ENCODE results near the gene CFAP126. TPM values are rescaled to one million over a fixed set of nuclear protein-coding genes. Genes with fewer than 3 reads are reported as not detected.
"Not testable (repeated sequence)": the region's sequence is repeated elsewhere in the genome, so short reads cannot be mapped to it uniquely, and the experiment has no call there.

The CFAP126 gene
- total RNA-seq, 2 donors from 2014 or later: not detected

- TF ChIP-seq, protein P1, sequence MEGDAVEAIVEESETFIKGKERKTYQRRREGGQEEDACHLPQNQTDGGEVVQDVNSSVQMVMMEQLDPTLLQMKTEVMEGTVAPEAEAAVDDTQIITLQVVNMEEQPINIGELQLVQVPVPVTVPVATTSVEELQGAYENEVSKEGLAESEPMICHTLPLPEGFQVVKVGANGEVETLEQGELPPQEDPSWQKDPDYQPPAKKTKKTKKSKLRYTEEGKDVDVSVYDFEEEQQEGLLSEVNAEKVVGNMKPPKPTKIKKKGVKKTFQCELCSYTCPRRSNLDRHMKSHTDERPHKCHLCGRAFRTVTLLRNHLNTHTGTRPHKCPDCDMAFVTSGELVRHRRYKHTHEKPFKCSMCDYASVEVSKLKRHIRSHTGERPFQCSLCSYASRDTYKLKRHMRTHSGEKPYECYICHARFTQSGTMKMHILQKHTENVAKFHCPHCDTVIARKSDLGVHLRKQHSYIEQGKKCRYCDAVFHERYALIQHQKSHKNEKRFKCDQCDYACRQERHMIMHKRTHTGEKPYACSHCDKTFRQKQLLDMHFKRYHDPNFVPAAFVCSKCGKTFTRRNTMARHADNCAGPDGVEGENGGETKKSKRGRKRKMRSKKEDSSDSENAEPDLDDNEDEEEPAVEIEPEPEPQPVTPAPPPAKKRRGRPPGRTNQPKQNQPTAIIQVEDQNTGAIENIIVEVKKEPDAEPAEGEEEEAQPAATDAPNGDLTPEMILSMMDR (IDR thresholded peaks at IDR 0.05): no peak
- no peak overlapping the region for H3K4me3 ChIP-seq
- no peak overlapping the region for H3K9ac ChIP-seq (ENCODE audit: low read depth in 2 of 2, low read length in 2 of 2)
- no peaks in the 10 kb centered on the region for H3K27me3 ChIP-seq
- intact Hi-C loops (cut with DNase I): loop anchor here (10.0 kb wide), 1 partner anchor 133 kb away; the partner anchor contains the start of gene HSPA6
- DNase-seq: no peak
- H3K9me3 ChIP-seq: no peaks in the 10 kb centered on the region
- no peaks in the 10 kb centered on the region for H3K36me3 ChIP-seq
- H3K27ac ChIP-seq: no peak overlapping the region
- H3K4me1 ChIP-seq: no peaks in the 10 kb centered on the region
Observed at GRCh38 chr1:161391611-161392010, 23.9 kb upstream of the CFAP126 start.

GRCh38 chr1:161391136-161391535 lies 23.5 kb upstream of the CFAP126 start:
- H3K4me3 ChIP-seq; DNase-seq; H3K9me3 ChIP-seq; H3K36me3 ChIP-seq; H3K27ac ChIP-seq; H3K4me1 ChIP-seq; H3K27me3 ChIP-seq; H3K9ac ChIP-seq (ENCODE audit: low read depth in 2 of 2, low read length in 2 of 2): not testable (repeated sequence)
- intact Hi-C loops (cut with DNase I): loop anchor here (10.0 kb wide), 1 partner anchor 134 kb away; the partner anchor contains the start of gene HSPA6

DNA sequence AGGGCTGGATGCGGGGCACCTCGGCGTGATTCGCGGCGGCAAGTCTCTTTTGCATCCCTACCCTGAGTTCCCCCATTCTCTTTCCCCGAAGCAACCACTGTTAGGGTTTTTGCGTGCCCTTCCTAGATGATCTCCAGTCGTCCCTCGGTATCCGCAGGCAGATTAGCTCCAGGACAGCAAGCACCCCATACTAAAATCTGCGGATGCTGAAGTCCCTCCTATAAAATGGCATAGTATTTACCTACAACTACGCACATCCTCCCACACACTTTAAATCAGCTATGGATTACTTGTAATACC lies 22.8 kb upstream of the CFAP126 start:
- Histone ChIP-seq H3K4me1 (no peaks in the 10 kb centered on the region), H3K27me3 (no peaks in the 10 kb centered on the region), H3K27ac (peak overlapping the region; percentile 26), H3K9ac (ENCODE audit: low read depth in 2 of 2, low read length in 2 of 2) (peak overlapping the region; percentile 63 to 89), H3K4me3 (peak overlapping the region; percentile 54), H3K36me3 (no peaks in the 10 kb centered on the region), H3K9me3 (no peaks in the 10 kb centered on the region)
- no peak for DNase-seq
- intact Hi-C loops (cut with DNase I): loop anchor here (10.0 kb wide), 1 partner anchor 134 kb away; the partner anchor contains the start of gene HSPA6
- TF ChIP-seq, protein P1 (IDR thresholded peaks at IDR 0.05): no peak

DNA sequence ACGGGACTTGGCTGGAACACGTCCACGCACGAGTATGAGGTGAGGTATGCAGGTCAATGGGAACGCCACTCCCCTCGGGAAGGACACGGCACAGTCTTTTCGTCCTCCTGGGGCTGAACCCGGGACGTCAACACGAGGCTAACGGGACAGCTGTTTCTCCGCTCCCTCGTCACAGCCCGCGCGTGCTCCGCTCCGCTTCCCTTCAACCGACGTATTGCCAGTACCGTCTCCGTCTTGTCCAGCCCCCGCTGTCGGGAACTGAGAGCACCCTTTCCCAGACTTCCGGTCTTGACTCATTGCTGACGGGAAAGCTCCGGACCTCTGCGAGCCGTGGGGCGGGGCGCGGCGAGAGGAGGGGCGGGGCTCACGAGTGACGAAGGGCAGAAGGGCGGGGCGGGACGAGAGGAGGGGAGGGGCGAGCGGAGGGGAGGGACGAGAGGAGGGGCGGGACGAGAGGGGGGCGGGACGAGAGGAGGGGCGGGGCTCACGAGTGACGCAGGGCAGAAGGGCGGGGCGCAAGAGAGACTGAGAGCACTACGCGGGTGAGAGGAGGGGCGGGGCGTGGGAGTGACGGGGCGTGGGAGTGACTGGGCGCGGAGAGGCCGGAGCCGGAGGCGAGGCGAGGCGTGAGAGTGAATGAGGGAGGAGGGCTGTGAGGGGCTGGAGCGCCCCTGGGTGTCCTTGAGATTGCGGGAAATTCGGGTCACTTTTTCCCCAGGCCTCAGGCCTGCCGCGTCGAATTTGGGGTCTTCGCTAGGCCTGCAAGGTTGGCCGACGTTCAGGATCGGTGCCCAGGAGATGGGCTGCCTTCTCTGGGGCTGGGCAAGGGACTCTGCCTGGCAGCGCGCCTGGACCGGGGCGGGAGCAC lies 22.2 kb upstream of the CFAP126 start:
- peak overlapping the region; percentile 81 for H3K27ac ChIP-seq
- no peaks in the 10 kb centered on the region for H3K27me3 ChIP-seq
- peak; percentile 99 for DNase-seq
- no peaks in the 10 kb centered on the region for H3K36me3 ChIP-seq
- intact Hi-C loops (cut with DNase I): loop anchor here (10.0 kb wide), 2 partner anchors 135 to 195 kb away; partner anchors contain the start of genes ADAMTS4 and HSPA6
- peak overlapping the region; percentile 63 to 89 for H3K9ac ChIP-seq (ENCODE audit: low read depth in 2 of 2, low read length in 2 of 2)
- TF ChIP-seq, protein P1 (IDR thresholded peaks at IDR 0.05): no peak
- H3K9me3 ChIP-seq: no peaks in the 10 kb centered on the region
- no peaks in the 10 kb centered on the region for H3K4me1 ChIP-seq
- peak overlapping the region; percentile 54 for H3K4me3 ChIP-seq

- H3K9ac ChIP-seq (ENCODE audit: low read depth in 2 of 2, low read length in 2 of 2): peak overlapping the region; percentile 41 to 85
Observed at GRCh38 chr1:161389158-161389557, 21.5 kb upstream of the CFAP126 start.

DNA sequence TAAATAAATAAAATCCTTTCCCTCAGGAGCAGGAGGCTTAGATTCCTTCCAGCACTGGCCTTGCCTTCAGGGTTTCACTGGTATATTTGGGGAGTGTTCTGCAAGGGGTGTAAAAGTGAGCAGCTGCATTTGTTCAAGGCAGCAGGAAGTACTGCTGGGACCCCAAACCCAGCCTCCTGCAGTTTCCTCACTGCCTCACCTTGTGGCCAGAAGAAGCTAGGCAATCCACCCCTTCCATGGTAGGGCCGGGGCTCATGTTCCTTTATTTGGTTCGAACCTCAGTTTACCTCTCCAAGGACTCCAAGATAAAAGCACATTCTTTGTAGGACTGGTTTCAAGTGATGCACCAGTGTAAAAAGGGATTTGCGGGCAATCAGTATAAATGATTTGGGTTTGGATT lies 21.0 kb upstream of the CFAP126 start:
- no peak for DNase-seq
- intact Hi-C loops (cut with DNase I): loop anchor here (10.0 kb wide), 1 partner anchor 194 kb away; the partner anchor contains the start of gene ADAMTS4
- no peaks in the 10 kb centered on the region for H3K27me3 ChIP-seq
- H3K36me3 ChIP-seq: no peaks in the 10 kb centered on the region
- TF ChIP-seq, protein P1 (IDR thresholded peaks at IDR 0.05): no peak
- H3K27ac ChIP-seq: no peak overlapping the region
- no peak overlapping the region for H3K9ac ChIP-seq (ENCODE audit: low read depth in 2 of 2, low read length in 2 of 2)
- H3K4me3 ChIP-seq: no peak overlapping the region
- no peaks in the 10 kb centered on the region for H3K9me3 ChIP-seq
- no peaks in the 10 kb centered on the region for H3K4me1 ChIP-seq

More at GRCh38 chr1:161389158-161389557, 21.5 kb upstream of the CFAP126 start:
- peak overlapping the region; percentile 81 for H3K27ac ChIP-seq
- H3K9me3 ChIP-seq, H3K4me1 ChIP-seq, DNase-seq, H3K27me3 ChIP-seq, H3K36me3 ChIP-seq: not testable (repeated sequence)
- intact Hi-C loops (cut with DNase I): loop anchor here (10.0 kb wide), 1 partner anchor 194 kb away; the partner anchor contains the start of gene ADAMTS4
- H3K4me3 ChIP-seq: peak overlapping the region; percentile 28

Data from colonic mucosa (tissue), 4 donors.